Ovary (tissue), 3 donors: ENCODE data around the gene ATP6V1C2.

Source experiments
- CTCF ChIP-seq, 3 donors: fragments of 450-650 bp in 2 of 3; fragments of 200-600 bp in 1 of 3; IDR thresholded peaks; one replicate each; pipeline versions ENCODE4 v1.5.1 to v1.8.0; 2016 to 2022; ENCODE audit warnings: antibody characterized with exemption in 3 of 3, mild to moderate bottlenecking in 1 of 3
- POLR2A ChIP-seq: fragments of 450-650 bp; IDR thresholded peaks from one replicate; pipeline ENCODE4 v1.6.1; 2017; ENCODE audit warnings: antibody characterized with exemption, mild to moderate bottlenecking, moderate library complexity
- donor health status: DM: no; HTN: no; CAD: no.

- no peak for TF ChIP-seq CTCF (IDR thresholded peaks at IDR 0.05)
- no peak for TF ChIP-seq POLR2A
Measured at GRCh38 chr2:10831400-10831985, 110.1 kb downstream of the ATP6V1C2 start.
